Astrocyte of the cerebellum (primary cell): Measurements from ENCODE around the gene ALG14.

ENCODE experiments used
- DNase-seq: peaks from one replicate; pipeline ENCODE4 v3.0.0-alpha.2; 2011; ENCODE audit warnings: low read depth
- H3K4me3 ChIP-seq: 2 replicates; pipeline ENCODE4 v1.5.1; 2011; ENCODE audit warnings: mild to moderate bottlenecking, low read depth, low read length, moderate library complexity
- CTCF ChIP-seq: IDR thresholded peaks from 2 replicates; pipeline ENCODE4 v1.5.1; 2012; ENCODE audit warnings: low read length, low read depth, moderate library complexity, mild to moderate bottlenecking; ENCODE audit errors: missing control alignments
- in situ Hi-C: cut with HindIII; loops from 2 replicates; pipeline ENCODE4 v1.10.0; 2017; ENCODE audit warnings: low sequenced_read_pairs

The ALG14 gene

GRCh38 chr1:94926915-94927404 is 145.8 kb downstream of the ALG14 start, which contains the start of gene CNN3:
TSS of gene CNN3 (minus strand) at chr1:94927110. CDS start at chr1:94926894, 216 bp downstream.
- no peak for TF ChIP-seq CTCF
- in situ Hi-C loops = no loop called here
- peak within 1 kb of the TSS; percentile 96 for H3K4me3 ChIP-seq

GRCh38 chr1:94926126-94926914 is 146.4 kb downstream of the ALG14 start:
- DNase-seq = no peak
- peak overlapping the region; percentile 96 for H3K4me3 ChIP-seq
- peak; percentile 33 for TF ChIP-seq CTCF
- in situ Hi-C loops = no loop called here

More at GRCh38 chr1:94926915-94927404, 145.8 kb downstream of the ALG14 start, which contains the start of gene CNN3:
- DNase-seq = peak; percentile 79

- peak; percentile 98 for DNase-seq
- in situ Hi-C loops = no loop called here
- TF ChIP-seq CTCF = peak; percentile 25
- peak overlapping the region; percentile 96 for H3K4me3 ChIP-seq
Measured at GRCh38 chr1:94925561-94926125, 147.1 kb downstream of the ALG14 start.

GRCh38 chr1:94925004-94925403 is 147.7 kb downstream of the ALG14 start:
- no peak for TF ChIP-seq CTCF
- in situ Hi-C loops = no loop called here
- peak overlapping the region; percentile 96 for H3K4me3 ChIP-seq
- peak; percentile 70 for DNase-seq
